Cardiac muscle cell (in vitro differentiated cells and primary cell): ENCODE measurements around the gene DCTN1. TPM values are rescaled to one million over a fixed set of nuclear protein-coding genes. Genes with fewer than 3 reads are reported as not detected.
"Not testable (repeated sequence)": the region's sequence is repeated elsewhere in the genome, so short reads cannot be mapped to it uniquely, and the experiment has no call there.

Experiments
- DNase-seq, 2 donors: peaks; one replicate each; pipeline versions ENCODE4 v3.0.0 to v3.0.0-alpha.2; 2010 to 2017; ENCODE audit warnings: low read depth in 1 of 2, low spot score in 1 of 2
- H3K27ac ChIP-seq: fragments of 200-600 bp; sonication (generic); 2 replicates; pipeline ENCODE4 v1.5.1; 2016
- H3K27me3 ChIP-seq: fragments of 200-600 bp; sonication (generic); 2 replicates; pipeline ENCODE4 v1.6.0; 2016; ENCODE audit warnings: control low read depth
- H3K36me3 ChIP-seq: fragments of 200-600 bp; sonication (generic); 2 replicates; pipeline ENCODE4 v1.5.1; 2016; ENCODE audit warnings: control low read depth
- H3K4me1 ChIP-seq: fragments of 200-600 bp; sonication (generic); 2 replicates; pipeline ENCODE4 v1.8.1; 2017; ENCODE audit warnings: low read depth, mild to moderate bottlenecking, mixed run types
- H3K4me3 ChIP-seq: fragments of 200-600 bp; sonication (generic); 2 replicates; pipeline ENCODE4 v1.5.1; 2016; ENCODE audit warnings: mild to moderate bottlenecking
- H3K9me3 ChIP-seq: fragments of 200-600 bp; sonication (generic); 2 replicates; pipeline ENCODE4 v1.5.1; 2017; ENCODE audit warnings: low read depth, mild to moderate bottlenecking, control low read depth
- CTCF ChIP-seq: IDR thresholded peaks from 2 replicates; pipeline ENCODE4 v1.5.1; 2012; ENCODE audit warnings: low read depth, mild to moderate bottlenecking, low read length
- polyA plus RNA-seq: library from polyadenylated mRNA; unstranded; fragments of >200 nt; fragmentation: Nextera tagmentation; extraction: Ambion mirVana; gene quantifications from 2 replicates; pipeline ENCODE4 v1.2.1, GENCODE V29; 2016
- total RNA-seq: library from RNA; depleted of rRNA; stranded (reverse); fragments of >200 nt; gene quantifications from 2 replicates; pipeline ENCODE4 v1.2.3, GENCODE V29; 2016

The DCTN1 gene
- total and polyA plus RNA-seq, 2 experiments from 2014 or later, result 156 to 164 TPM

GRCh38 chr2:74424995-74425406, 44.9 kb upstream of the DCTN1 start:
- Histone ChIP-seq H3K4me1 (no peaks in the 10 kb centered on the region), H3K4me3 (no peak overlapping the region), H3K27ac (peak overlapping the region; percentile 72), H3K9me3 (no peaks in the 10 kb centered on the region), H3K36me3 (peaks cover 27% of the 10 kb centered on the region), H3K27me3 (no peaks in the 10 kb centered on the region)
- no peak for TF ChIP-seq CTCF
- DNase-seq, result no peak

- no peak overlapping the region for H3K4me3 ChIP-seq
- H3K36me3 ChIP-seq, result peaks cover 21% of the 10 kb centered on the region
- DNase-seq, result no peak
- H3K4me1 ChIP-seq, result no peaks in the 10 kb centered on the region
- no peak for TF ChIP-seq CTCF
- H3K9me3 ChIP-seq, result no peaks in the 10 kb centered on the region
- H3K27ac ChIP-seq, result peak overlapping the region; percentile 72
- H3K27me3 ChIP-seq, result no peaks in the 10 kb centered on the region
Measured at GRCh38 chr2:74424139-74424992, 44.3 kb upstream of the DCTN1 start.

- DNase-seq, result no peak
- Histone ChIP-seq H3K4me1 (no peaks in the 10 kb centered on the region), H3K27ac (peak overlapping the region; percentile 72), H3K27me3 (no peaks in the 10 kb centered on the region), H3K4me3 (no peak overlapping the region), H3K36me3 (peaks cover 12% of the 10 kb centered on the region), H3K9me3 (no peaks in the 10 kb centered on the region)
- no peak for TF ChIP-seq CTCF
Measured at GRCh38 chr2:74423231-74424095, 43.4 kb upstream of the DCTN1 start.

DNA sequence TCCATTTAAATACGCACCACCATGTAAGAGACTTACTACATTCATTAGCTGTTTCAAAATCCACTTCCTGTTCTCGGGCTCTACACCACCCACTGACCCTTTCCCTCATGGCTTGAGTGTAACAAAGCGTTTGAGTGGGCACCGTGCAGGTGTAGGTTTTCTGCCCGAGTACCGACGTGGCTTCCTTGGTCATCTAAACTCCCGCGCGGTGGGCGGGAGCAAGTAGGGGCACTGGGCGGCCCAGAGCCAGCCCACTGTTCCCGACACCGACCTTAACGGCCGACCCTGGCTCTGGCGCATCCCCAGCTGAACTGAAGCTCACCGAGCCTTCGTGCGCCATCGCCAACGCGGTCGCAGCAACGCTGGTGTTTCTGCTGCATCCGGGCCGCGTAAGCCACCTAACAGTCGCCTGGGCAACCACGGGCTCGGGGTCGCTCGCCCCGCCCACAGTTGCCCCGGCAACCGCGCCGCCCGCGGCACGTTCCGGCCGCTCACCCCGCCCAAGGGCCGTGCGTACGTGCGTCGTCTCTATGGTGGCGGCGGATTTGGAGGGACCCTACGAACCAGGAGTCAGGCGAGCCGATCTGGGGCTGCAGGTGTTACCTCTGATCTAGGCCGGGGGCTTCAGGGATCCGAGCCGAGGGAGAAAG, 41.2 kb upstream of the DCTN1 start, which contains the start of the genes C2orf81 and WDR54:
TSS of gene C2orf81 (minus strand) at position 399 of the 650 bp plus-strand sequence. CDS start at position 340, 59 bp downstream.
TSS of gene WDR54 (plus strand) at position 510 of the 650 bp plus-strand sequence. CDS start 424 bp downstream, outside the sequence.
- Histone ChIP-seq H3K27ac (no peak within 1 kb of the TSS), H3K36me3 (peaks cover 9% of the 10 kb centered on the region), H3K9me3 (no peaks in the 10 kb centered on the region), H3K4me1 (no peaks in the 10 kb centered on the region), H3K27me3 (no peaks in the 10 kb centered on the region), H3K4me3 (peak within 1 kb of the TSS; percentile 43)
- no peak for TF ChIP-seq CTCF
- DNase-seq, result peak; percentile 92

GRCh38 chr2:74420443-74421103, 40.5 kb upstream of the DCTN1 start:
- not testable (repeated sequence) for H3K27ac ChIP-seq, H3K27me3 ChIP-seq, H3K9me3 ChIP-seq, H3K36me3 ChIP-seq, H3K4me1 ChIP-seq, DNase-seq
- peak overlapping the region; percentile 43 for H3K4me3 ChIP-seq
